ENCODE results near the gene NPB. TPM values are rescaled to one million over a fixed set of nuclear protein-coding genes. Genes with fewer than 3 reads are reported as not detected.
A peak's percentile ranks its signal among the peaks of the same experiment; 100 is the strongest.

Gene NPB
- total and polyA plus RNA-seq, 2 of the 8 experiments (the other 6 are each of a cell fraction or from before 2014, with no cell fraction given) = 1.5 to 2.5 TPM

- no peak overlapping the region for H3K56ac ChIP-seq (replicated peaks; ENCODE audit: insufficient read length, low read depth, low read length)
- POLR2A ChIA-PET (ENCODE audit: partially characterized antibody) = interaction anchor here (0.8 to 14.6 kb wide), 15 partner anchors 9 to 227 kb away, joined by 3 to 150 read pairs (median 4); partner anchors contain the start of genes MYADML2, NPB, PCYT2 and PYCR1
- peak overlapping the region; percentile 79 to 94 for H3K4me2 ChIP-seq (ENCODE audit: insufficient read depth in 1 of 2, low read depth in 2 of 2, low read length in 2 of 2)
- H2BK12ac ChIP-seq (ENCODE audit: low read depth, low read length) = no peak overlapping the region
- H3K4me3 ChIP-seq (ENCODE audit: extremely low read depth in 1 of 4, insufficient read depth in 2 of 4, low read depth in 3 of 4, low read length in 4 of 4) = peak overlapping the region; percentile 50 to 78 (median 62)
- H3K4ac ChIP-seq (replicated peaks; ENCODE audit: insufficient read length, low read depth, low read length) = peak overlapping the region; percentile 21
- TF ChIP-seq POLR2AphosphoS5 (IDR thresholded peaks at IDR 0.05; ENCODE audit: low read depth, low read length) (no peak), EZH2 (IDR thresholded peaks at IDR 0.05; ENCODE audit: low read depth, low read length, severe bottlenecking) (peak; percentile 24), RXRA (IDR thresholded peaks at IDR 0.05; ENCODE audit: insufficient read depth, low read depth, low read length) (no peak), SP2 (IDR thresholded peaks at IDR 0.05; ENCODE audit: low read length) (no peak)
- no peak overlapping the region for H2BK15ac ChIP-seq (ENCODE audit: low read length)
- H3K36me3 ChIP-seq (ENCODE audit: control insufficient read depth in 2 of 4, insufficient read depth in 4 of 4, low read length in 3 of 4) = peaks cover 0 to 8% (median 0%) of the 10 kb centered on the region in 4 experiments; a peak in 2 of 8 replicates
- H3K9me3 ChIP-seq (ENCODE audit: insufficient read depth in 2 of 2, low read depth in 1 of 2, low read length in 1 of 2) = no peaks in the 10 kb centered on the region
- peak overlapping the region; percentile 0 to 63 (median 26); a peak in 4 of 7 replicates for H3K9ac ChIP-seq (replicated peaks in 1 of 4; ENCODE audit: extremely low read depth in 1 of 4, low read depth in 3 of 4, low read length in 3 of 4)
- peaks cover 23% of the 10 kb centered on the region for H3K79me1 ChIP-seq (ENCODE audit: low read depth, low read length)
- H2BK5ac ChIP-seq (ENCODE audit: low read depth, low read length) = peak overlapping the region; percentile 39; the same call in 1 of the 2 replicates
- H3K27ac ChIP-seq (ENCODE audit: low read depth, low read length) = no peak overlapping the region
- no peak overlapping the region for H2AFZ ChIP-seq (ENCODE audit: low read length)
- H4K91ac ChIP-seq (replicated peaks; ENCODE audit: insufficient read length, low read length) = peak overlapping the region; percentile 94
- no peak overlapping the region for H3K14ac ChIP-seq (ENCODE audit: insufficient read length)
- peaks cover 0 to 12% (median 9%) of the 10 kb centered on the region in 4 experiments; a peak in 4 of 7 replicates for H3K27me3 ChIP-seq (replicated peaks in 1 of 4; ENCODE audit: control insufficient read depth in 3 of 4, extremely low read depth in 1 of 4, insufficient read depth in 3 of 4, low read length in 3 of 4)
- peak overlapping the region; percentile 89 for H4K8ac ChIP-seq (ENCODE audit: extremely low read depth, insufficient read depth, low read length)
- H2BK20ac ChIP-seq (ENCODE audit: low read length) = no peak overlapping the region
- H3K4me1 ChIP-seq (replicated peaks in 1 of 4; ENCODE audit: control insufficient read depth in 3 of 4, insufficient read depth in 4 of 4, low read length in 3 of 4) = peaks cover 0 to 30% (median 23%) of the 10 kb centered on the region in 4 experiments; a peak in 6 of 7 replicates
- H3K79me2 ChIP-seq (ENCODE audit: control insufficient read depth in 1 of 2, insufficient read depth in 2 of 2, low read length in 2 of 2) = peaks cover 6 to 30% of the 10 kb centered on the region in 2 experiments; a peak in 3 of 4 replicates
- CTCF ChIA-PET (ENCODE audit: partially characterized antibody) = interaction anchor here (0.6 to 3.8 kb wide), 17 partner anchors 12 to 199 kb away, joined by 3 to 16 read pairs (median 4); partner anchors contain the start of genes CENPX, LRRC45 and NOTUM
- FAIRE-seq = no peak
- H2AK5ac ChIP-seq (ENCODE audit: low read depth, low read length) = peak overlapping the region; percentile 71; the same call in 1 of the 2 replicates
- peak overlapping the region; percentile 15 for H3K18ac ChIP-seq (ENCODE audit: extremely low read depth, low read length)
- no peak overlapping the region for H2BK120ac ChIP-seq (replicated peaks; ENCODE audit: low read depth, low read length)
- WGBS, 2 experiments (ENCODE audit: extremely low coverage in 1 of 2, insufficient coverage in 1 of 2, insufficient read length in 1 of 2, insufficient replicate concordance in 2 of 2, low coverage in 1 of 2, low lambda C conversion rate in 2 of 2, missing lambda C conversion rate in 1 of 2) = 35% methylated on average over 36 of the region's 44 CpGs; no CpG with 5 or more reads in 1 of the 2 experiments
- no peak for DNase-seq (ENCODE audit: low read depth in 1 of 2, low spot score in 2 of 2)
- peaks cover 9 to 26% of the 10 kb centered on the region in 2 experiments for H4K20me1 ChIP-seq (replicated peaks in 1 of 2; ENCODE audit: control insufficient read depth in 1 of 2, insufficient read depth in 2 of 2, low read length in 2 of 2)
- H3K23me2 ChIP-seq (ENCODE audit: low read depth, low read length) = peaks cover 15% of the 10 kb centered on the region; the same call in 1 of the 2 replicates
- no peak overlapping the region for H4K5ac ChIP-seq (ENCODE audit: insufficient read length, low read depth, low read length)
- peak overlapping the region; percentile 17 for H3K23ac ChIP-seq (ENCODE audit: insufficient read length)
These were observed 26.7 kb downstream of the NPB start for GRCh38 chr17:81928544-81929252.
